ENCODE results near the gene APCDD1.

Gene APCDD1

GRCh38 chr18:10421859-10422258 lies 32.6 kb upstream of the APCDD1 start (continued):
- TF ChIP-seq ZNF8 (CRISPR knock-in tag; IDR thresholded peaks at IDR 0.05) (no peak), ZNF70 (CRISPR knock-in tag; IDR thresholded peaks at IDR 0.05) (no peak), CREB5 (CRISPR knock-in tag; IDR thresholded peaks at IDR 0.05; ENCODE audit: low read depth) (no peak), ZC3H10 (CRISPR knock-in tag; IDR thresholded peaks at IDR 0.05) (no peak), ISL1 (CRISPR knock-in tag; IDR thresholded peaks at IDR 0.05) (no peak), PATZ1 (CRISPR knock-in tag; IDR thresholded peaks at IDR 0.05; ENCODE audit: borderline replicate concordance) (no peak), TOX (CRISPR knock-in tag; IDR thresholded peaks at IDR 0.05; ENCODE audit: borderline replicate concordance) (no peak)

GRCh38 chr18:10422731-10423130 lies 31.7 kb upstream of the APCDD1 start:
- no peak for ATAC-seq
- TF ChIP-seq ZNF70 (CRISPR knock-in tag; IDR thresholded peaks at IDR 0.05) (no peak), ZFP30 (CRISPR knock-in tag; IDR thresholded peaks at IDR 0.05) (no peak), RARB (CRISPR knock-in tag; IDR thresholded peaks at IDR 0.05) (no peak), ISL1 (CRISPR knock-in tag; IDR thresholded peaks at IDR 0.05) (no peak), POU6F1 (CRISPR knock-in tag; IDR thresholded peaks at IDR 0.05; ENCODE audit: borderline replicate concordance, low read depth) (no peak), ARNTL (CRISPR knock-in tag; IDR thresholded peaks at IDR 0.05; ENCODE audit: borderline replicate concordance, low read depth) (no peak), OSR1 (CRISPR knock-in tag; IDR thresholded peaks at IDR 0.05) (no peak), GLIS3 (CRISPR knock-in tag; IDR thresholded peaks at IDR 0.05) (no peak), TOX (CRISPR knock-in tag; IDR thresholded peaks at IDR 0.05; ENCODE audit: borderline replicate concordance) (no peak), ZFP3 (CRISPR knock-in tag; IDR thresholded peaks at IDR 0.05) (no peak), ZNF8 (CRISPR knock-in tag; IDR thresholded peaks at IDR 0.05) (no peak), ZC3H10 (CRISPR knock-in tag; IDR thresholded peaks at IDR 0.05) (no peak)
- TF ChIP-seq, protein P1, sequence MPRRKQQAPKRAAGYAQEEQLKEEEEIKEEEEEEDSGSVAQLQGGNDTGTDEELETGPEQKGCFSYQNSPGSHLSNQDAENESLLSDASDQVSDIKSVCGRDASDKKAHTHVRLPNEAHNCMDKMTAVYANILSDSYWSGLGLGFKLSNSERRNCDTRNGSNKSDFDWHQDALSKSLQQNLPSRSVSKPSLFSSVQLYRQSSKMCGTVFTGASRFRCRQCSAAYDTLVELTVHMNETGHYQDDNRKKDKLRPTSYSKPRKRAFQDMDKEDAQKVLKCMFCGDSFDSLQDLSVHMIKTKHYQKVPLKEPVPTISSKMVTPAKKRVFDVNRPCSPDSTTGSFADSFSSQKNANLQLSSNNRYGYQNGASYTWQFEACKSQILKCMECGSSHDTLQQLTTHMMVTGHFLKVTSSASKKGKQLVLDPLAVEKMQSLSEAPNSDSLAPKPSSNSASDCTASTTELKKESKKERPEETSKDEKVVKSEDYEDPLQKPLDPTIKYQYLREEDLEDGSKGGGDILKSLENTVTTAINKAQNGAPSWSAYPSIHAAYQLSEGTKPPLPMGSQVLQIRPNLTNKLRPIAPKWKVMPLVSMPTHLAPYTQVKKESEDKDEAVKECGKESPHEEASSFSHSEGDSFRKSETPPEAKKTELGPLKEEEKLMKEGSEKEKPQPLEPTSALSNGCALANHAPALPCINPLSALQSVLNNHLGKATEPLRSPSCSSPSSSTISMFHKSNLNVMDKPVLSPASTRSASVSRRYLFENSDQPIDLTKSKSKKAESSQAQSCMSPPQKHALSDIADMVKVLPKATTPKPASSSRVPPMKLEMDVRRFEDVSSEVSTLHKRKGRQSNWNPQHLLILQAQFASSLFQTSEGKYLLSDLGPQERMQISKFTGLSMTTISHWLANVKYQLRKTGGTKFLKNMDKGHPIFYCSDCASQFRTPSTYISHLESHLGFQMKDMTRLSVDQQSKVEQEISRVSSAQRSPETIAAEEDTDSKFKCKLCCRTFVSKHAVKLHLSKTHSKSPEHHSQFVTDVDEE (CRISPR knock-in tag; IDR thresholded peaks at IDR 0.05), result no peak

- no peak for ATAC-seq
- no peak for TF ChIP-seq ESRRG (CRISPR knock-in tag; IDR thresholded peaks at IDR 0.05)
- TF ChIP-seq ARNTL (CRISPR knock-in tag; IDR thresholded peaks at IDR 0.05; ENCODE audit: borderline replicate concordance, low read depth), result no peak
- no peak for TF ChIP-seq TCF4 (CRISPR knock-in tag; IDR thresholded peaks at IDR 0.05; ENCODE audit: borderline replicate concordance)
- no peak for TF ChIP-seq PATZ1 (CRISPR knock-in tag; IDR thresholded peaks at IDR 0.05; ENCODE audit: borderline replicate concordance)
- no peak for TF ChIP-seq GLIS3 (CRISPR knock-in tag; IDR thresholded peaks at IDR 0.05)
- no peak for TF ChIP-seq CREB5 (CRISPR knock-in tag; IDR thresholded peaks at IDR 0.05; ENCODE audit: low read depth)
- TF ChIP-seq CSDC2 (CRISPR knock-in tag; IDR thresholded peaks at IDR 0.05), result no peak
- no peak for TF ChIP-seq BACH2 (CRISPR knock-in tag; IDR thresholded peaks at IDR 0.05; ENCODE audit: borderline replicate concordance)
- TF ChIP-seq CSRNP3 (CRISPR knock-in tag; IDR thresholded peaks at IDR 0.05), result no peak
- TF ChIP-seq ZFP30 (CRISPR knock-in tag; IDR thresholded peaks at IDR 0.05), result no peak
- no peak for TF ChIP-seq TOX (CRISPR knock-in tag; IDR thresholded peaks at IDR 0.05; ENCODE audit: borderline replicate concordance)
- no peak for TF ChIP-seq RARB (CRISPR knock-in tag; IDR thresholded peaks at IDR 0.05)
- no peak for TF ChIP-seq ZNF70 (CRISPR knock-in tag; IDR thresholded peaks at IDR 0.05)
- no peak for TF ChIP-seq ZNF565 (CRISPR knock-in tag; conservative IDR thresholded peaks at IDR 0.05; ENCODE audit: low read depth)
- no peak for TF ChIP-seq ZFP3 (CRISPR knock-in tag; IDR thresholded peaks at IDR 0.05)
- TF ChIP-seq POU6F1 (CRISPR knock-in tag; IDR thresholded peaks at IDR 0.05; ENCODE audit: borderline replicate concordance, low read depth), result no peak
Measured at GRCh38 chr18:10424585-10425307, 29.7 kb upstream of the APCDD1 start.

All from SK-N-SH treated with all-trans-retinoic acid at 6 μM for 48 hours (cell line).